Measurements from ENCODE around the gene PRKAG1.

Gene PRKAG1

GRCh38 chr12:49059299-49060171 is 41.0 kb upstream of the PRKAG1 start:
- Histone ChIP-seq H3K4me1 (ENCODE audit: control insufficient read depth, insufficient read depth, low read length) (peaks cover 11% of the 10 kb centered on the region), H3K36me3 (ENCODE audit: control insufficient read depth in 2 of 2, insufficient read depth in 1 of 2, low read length in 2 of 2) (peaks cover 4 to 14% of the 10 kb centered on the region in 2 experiments; a peak in 1 of 3 replicates), H3K27ac (ENCODE audit: extremely low read depth, low read depth, low read length) (peak overlapping the region; percentile 93), H3K9me3 (ENCODE audit: control insufficient read depth, insufficient read depth, low read depth, low read length) (no peaks in the 10 kb centered on the region), H3K4me3 (ENCODE audit: low read depth, low read length) (peak overlapping the region; percentile 95)
- ChIA-PET CTCF (interaction anchor here (0.7 to 2.4 kb wide), 8 partner anchors 8 to 71 kb away, joined by 3 to 18 read pairs (median 4); no protein-coding TSS in a partner anchor), POLR2A (interaction anchor here (1.1 to 3.6 kb wide), 6 partner anchors 10 to 128 kb away, joined by 3 to 26 read pairs (median 5); partner anchors contain the start of genes RHEBL1 and TUBA1B)
- TF ChIP-seq ZBTB10 (tag by site-specific recombination; IDR thresholded peaks at IDR 0.05) (peak; percentile 52; the same call in 1 of the 2 replicates), ZBTB8A (tag by site-specific recombination; IDR thresholded peaks at IDR 0.05) (0 out of 2 replicates have a peak, but pooled peaks have one; percentile 16), ZNF426 (tag by site-specific recombination; IDR thresholded peaks at IDR 0.05) (no peak), ZEB2 (tag by site-specific recombination; IDR thresholded peaks at IDR 0.05) (peak; percentile 13; the same call in 1 of the 2 replicates), ZNF654 (tag by site-specific recombination; IDR thresholded peaks at IDR 0.05; ENCODE audit: low read depth) (no peak), ZNF335 (tag by site-specific recombination; conservative IDR thresholded peaks at IDR 0.05) (peak; percentile 89), ZBTB20 (tag by site-specific recombination; IDR thresholded peaks at IDR 0.05) (peak; percentile 47; the same call in 1 of the 2 replicates), ZNF169 (tag by site-specific recombination; IDR thresholded peaks at IDR 0.05) (no peak), ZNF501 (tag by site-specific recombination; IDR thresholded peaks at IDR 0.05) (0 out of 2 replicates have a peak, but pooled peaks have one; percentile 26), TCF7L2 (IDR thresholded peaks at IDR 0.05; ENCODE audit: borderline replicate concordance, low read depth, low read length) (peak; percentile 65; the same call in 1 of the 2 replicates), GLIS2 (tag by site-specific recombination; IDR thresholded peaks at IDR 0.05) (peak; percentile 58), ZBTB17 (tag by site-specific recombination; IDR thresholded peaks at IDR 0.05) (peak; percentile 60; the same call in 1 of the 2 replicates)
- TF ChIP-seq, protein P1, sequence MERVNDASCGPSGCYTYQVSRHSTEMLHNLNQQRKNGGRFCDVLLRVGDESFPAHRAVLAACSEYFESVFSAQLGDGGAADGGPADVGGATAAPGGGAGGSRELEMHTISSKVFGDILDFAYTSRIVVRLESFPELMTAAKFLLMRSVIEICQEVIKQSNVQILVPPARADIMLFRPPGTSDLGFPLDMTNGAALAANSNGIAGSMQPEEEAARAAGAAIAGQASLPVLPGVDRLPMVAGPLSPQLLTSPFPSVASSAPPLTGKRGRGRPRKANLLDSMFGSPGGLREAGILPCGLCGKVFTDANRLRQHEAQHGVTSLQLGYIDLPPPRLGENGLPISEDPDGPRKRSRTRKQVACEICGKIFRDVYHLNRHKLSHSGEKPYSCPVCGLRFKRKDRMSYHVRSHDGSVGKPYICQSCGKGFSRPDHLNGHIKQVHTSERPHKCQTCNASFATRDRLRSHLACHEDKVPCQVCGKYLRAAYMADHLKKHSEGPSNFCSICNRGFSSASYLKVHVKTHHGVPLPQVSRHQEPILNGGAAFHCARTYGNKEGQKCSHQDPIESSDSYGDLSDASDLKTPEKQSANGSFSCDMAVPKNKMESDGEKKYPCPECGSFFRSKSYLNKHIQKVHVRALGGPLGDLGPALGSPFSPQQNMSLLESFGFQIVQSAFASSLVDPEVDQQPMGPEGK (tag by site-specific recombination; IDR thresholded peaks at IDR 0.05): peak; percentile 72
- TF ChIP-seq, protein P2, sequence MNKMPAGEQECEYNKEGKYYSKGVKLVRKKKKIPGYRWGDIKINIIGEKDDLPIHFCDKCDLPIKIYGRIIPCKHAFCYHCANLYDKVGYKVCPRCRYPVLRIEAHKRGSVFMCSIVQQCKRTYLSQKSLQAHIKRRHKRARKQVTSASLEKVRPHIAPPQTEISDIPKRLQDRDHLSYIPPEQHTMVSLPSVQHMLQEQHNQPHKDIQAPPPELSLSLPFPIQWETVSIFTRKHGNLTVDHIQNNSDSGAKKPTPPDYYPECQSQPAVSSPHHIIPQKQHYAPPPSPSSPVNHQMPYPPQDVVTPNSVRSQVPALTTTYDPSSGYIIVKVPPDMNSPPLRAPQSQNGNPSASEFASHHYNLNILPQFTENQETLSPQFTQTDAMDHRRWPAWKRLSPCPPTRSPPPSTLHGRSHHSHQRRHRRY (tag by site-specific recombination; IDR thresholded peaks at IDR 0.05): no peak

GRCh38 chr12:49059045-49059298 is 40.4 kb upstream of the PRKAG1 start:
- Histone ChIP-seq H3K4me1 (ENCODE audit: control insufficient read depth, insufficient read depth, low read length) (peaks cover 11% of the 10 kb centered on the region), H3K4me3 (ENCODE audit: low read depth, low read length) (peak overlapping the region; percentile 95), H3K9me3 (ENCODE audit: control insufficient read depth, insufficient read depth, low read depth, low read length) (no peaks in the 10 kb centered on the region), H3K36me3 (ENCODE audit: control insufficient read depth in 2 of 2, insufficient read depth in 1 of 2, low read length in 2 of 2) (peaks cover 4 to 20% of the 10 kb centered on the region in 2 experiments; a peak in 1 of 3 replicates), H3K27ac (ENCODE audit: extremely low read depth, low read depth, low read length) (peak overlapping the region; percentile 93)
- ChIA-PET CTCF (interaction anchor here (0.7 to 2.4 kb wide), 8 partner anchors 9 to 71 kb away, joined by 3 to 18 read pairs (median 4); no protein-coding TSS in a partner anchor), POLR2A (interaction anchor here (1.2 to 3.6 kb wide), 6 partner anchors 11 to 72 kb away, joined by 3 to 26 read pairs (median 6); partner anchors contain the start of genes RHEBL1 and TUBA1B)
- TF ChIP-seq ZNF148 (tag by site-specific recombination; IDR thresholded peaks at IDR 0.05; ENCODE audit: borderline replicate concordance) (no peak), HIC1 (tag by site-specific recombination; IDR thresholded peaks at IDR 0.05) (peak; percentile 34; the same call in 1 of the 2 replicates), GLIS1 (tag by site-specific recombination; IDR thresholded peaks at IDR 0.05) (no peak), KLF10 (tag by site-specific recombination; IDR thresholded peaks at IDR 0.05) (no peak), ZNF335 (tag by site-specific recombination; conservative IDR thresholded peaks at IDR 0.05) (peak; percentile 92; the same call in 1 of the 2 replicates)

All from HEK293 (cell line).